TTC549 (cell line): ENCODE measurements around the gene PPP1R14C.

ENCODE experiments used
- FAIRE-seq: peaks from 2 replicates; lab custom pipeline; 2012; peaks lifted over from hg19 to GRCh38; lab: Jason Lieb, UNC

PPP1R14C gene

GRCh38 chr6:150195996-150196417, 53.2 kb downstream of the PPP1R14C start:
- no peak for FAIRE-seq

GRCh38 chr6:150196942-150197745, 54.3 kb downstream of the PPP1R14C start:
- no peak for FAIRE-seq

- no peak for FAIRE-seq
These were observed 55.7 kb downstream of the PPP1R14C start for GRCh38 chr6:150198532-150198931.

GRCh38 chr6:150199241-150199640, 56.4 kb downstream of the PPP1R14C start:
- FAIRE-seq, result no peak

GRCh38 chr6:150200428-150201100, 57.7 kb downstream of the PPP1R14C start:
- no peak for FAIRE-seq

- FAIRE-seq, result no peak
These were observed 58.4 kb downstream of the PPP1R14C start for GRCh38 chr6:150201285-150201684.

GRCh38 chr6:150201772-150202329, 59.0 kb downstream of the PPP1R14C start:
- no peak for FAIRE-seq

- no peak for FAIRE-seq
These were observed 59.6 kb downstream of the PPP1R14C start for GRCh38 chr6:150202404-150202803.

- FAIRE-seq, result no peak
These were observed 60.1 kb downstream of the PPP1R14C start for GRCh38 chr6:150202934-150203333.

- no peak for FAIRE-seq
These were observed 60.5 kb downstream of the PPP1R14C start for GRCh38 chr6:150203378-150203777.

GRCh38 chr6:150203871-150204545, 61.2 kb downstream of the PPP1R14C start:
- FAIRE-seq, result no peak

GRCh38 chr6:150204705-150205472, 62.0 kb downstream of the PPP1R14C start:
- no peak for FAIRE-seq

- FAIRE-seq, result no peak
These were observed 65.2 kb downstream of the PPP1R14C start for GRCh38 chr6:150207931-150208570.

GRCh38 chr6:150208611-150209352, 65.9 kb downstream of the PPP1R14C start:
- no peak for FAIRE-seq

GRCh38 chr6:150209415-150209814, 66.6 kb downstream of the PPP1R14C start:
- FAIRE-seq, result no peak

- FAIRE-seq, result no peak
These were observed 69.1 kb downstream of the PPP1R14C start for GRCh38 chr6:150211700-150212511.

GRCh38 chr6:150212778-150213177, 69.9 kb downstream of the PPP1R14C start:
- no peak for FAIRE-seq

GRCh38 chr6:150213301-150213700, 70.5 kb downstream of the PPP1R14C start:
- FAIRE-seq, result no peak

- no peak for FAIRE-seq
These were observed 71.5 kb downstream of the PPP1R14C start for GRCh38 chr6:150214310-150214709.
